GM04503 (cell line): ENCODE results near the gene HHIPL1.
"Not testable (repeated sequence)": the region's sequence is repeated elsewhere in the genome, so short reads cannot be mapped to it uniquely, and the experiment has no call there.

Source experiments
- DNase-seq: peaks from one replicate; pipeline ENCODE4 v3.0.0-alpha.2; 2012; ENCODE audit warnings: low read depth

HHIPL1 gene

DNA sequence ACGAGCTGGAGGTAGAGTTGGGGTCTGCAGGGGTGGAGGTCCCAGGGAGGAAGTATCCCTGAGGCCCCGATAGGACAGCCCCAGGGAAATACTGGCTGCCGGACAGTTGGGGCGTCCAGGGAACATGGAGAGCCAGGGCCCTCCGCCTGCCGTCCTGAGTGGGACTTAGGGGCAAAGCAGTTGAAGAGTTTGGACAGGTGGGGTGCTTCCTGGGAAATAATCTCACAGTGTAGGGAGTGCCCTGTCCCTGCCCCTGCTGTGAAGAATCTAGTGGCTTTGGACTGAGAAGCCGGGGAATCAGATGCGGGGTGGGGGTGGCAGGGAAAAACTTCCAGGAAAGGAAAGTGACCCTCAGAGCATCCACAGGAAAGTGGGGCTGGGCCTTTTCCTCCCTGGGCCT is 9.8 kb upstream of the HHIPL1 start:
- DNase-seq: no peak

DNA sequence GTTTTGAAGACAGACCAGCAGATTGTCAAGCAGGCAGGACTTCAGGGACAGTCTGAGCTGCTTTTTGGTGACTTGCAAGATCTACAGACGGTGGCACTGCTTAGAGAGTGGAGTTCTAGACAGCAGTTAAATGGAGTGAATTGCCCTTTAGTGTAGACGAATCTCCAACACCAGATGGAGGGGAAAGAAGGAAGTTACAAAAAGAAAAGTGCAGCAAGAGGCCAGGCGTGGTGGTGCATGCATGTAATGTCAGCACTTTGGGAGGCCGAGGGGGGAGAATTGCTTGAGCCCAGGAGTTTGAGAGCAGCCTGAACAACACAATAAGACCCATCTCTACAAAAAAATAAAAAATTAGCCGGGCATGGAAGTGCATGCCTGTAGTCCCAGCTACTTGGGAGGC is 8.4 kb upstream of the HHIPL1 start:
- DNase-seq: no peak

DNA sequence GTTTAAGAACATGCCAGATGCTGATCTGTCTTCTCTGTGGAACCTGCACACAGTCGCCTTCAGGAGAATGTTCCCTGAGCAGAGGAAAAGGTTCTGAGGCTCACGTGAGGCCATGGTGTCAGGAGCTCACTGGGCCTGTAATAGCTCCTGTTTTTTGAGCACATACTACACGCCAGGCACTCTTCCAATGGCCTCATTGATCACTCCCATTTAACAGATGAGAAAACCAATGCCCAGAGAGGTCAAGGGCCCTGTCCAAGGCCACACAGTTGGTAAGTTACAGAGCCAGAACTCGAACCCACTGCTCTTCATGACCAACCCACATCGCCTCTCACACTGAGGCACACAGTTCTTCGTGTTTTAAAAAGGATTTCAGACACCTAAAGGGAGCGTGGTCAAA is 7.3 kb upstream of the HHIPL1 start:
- DNase-seq: no peak

DNA sequence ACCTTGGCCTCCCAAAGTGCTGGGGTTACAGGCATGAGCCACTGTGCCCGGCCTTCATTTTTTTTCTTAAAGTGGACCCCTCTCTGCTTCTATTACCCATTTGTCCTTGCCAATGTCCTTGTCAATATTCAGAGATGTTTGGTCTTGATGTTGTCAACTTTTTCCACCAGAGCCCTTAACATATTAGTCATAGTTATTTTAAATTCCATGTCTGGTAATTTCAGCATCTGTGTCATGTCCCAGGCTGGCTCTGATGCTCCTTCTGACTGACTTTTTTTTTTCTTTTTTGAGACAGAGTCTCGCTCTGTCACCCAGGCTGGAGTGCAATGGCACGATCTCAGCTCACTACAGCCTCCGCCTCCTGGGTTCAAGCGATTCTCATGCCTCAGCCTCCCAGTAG is 2.2 kb upstream of the HHIPL1 start:
- DNase-seq: not testable (repeated sequence)

DNA sequence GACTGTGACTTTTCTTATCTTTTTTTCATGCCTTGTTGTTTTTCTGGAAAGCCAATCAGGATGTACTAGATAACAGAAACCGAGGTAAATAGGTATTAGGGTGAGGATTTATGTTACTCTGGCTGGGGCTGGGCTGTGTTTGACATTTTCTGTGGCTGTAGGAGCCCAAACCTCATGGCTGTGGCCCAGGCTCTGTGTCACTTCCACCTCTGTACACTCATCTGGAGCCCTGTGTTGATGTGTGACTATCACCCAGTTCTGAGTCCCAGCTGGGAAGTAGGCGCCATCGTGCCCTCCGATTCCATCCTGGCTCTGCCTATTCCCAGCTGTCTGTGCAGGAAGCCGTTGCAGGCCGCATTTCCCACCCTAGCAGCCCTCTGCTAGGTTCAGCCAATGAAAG is 1.6 kb upstream of the HHIPL1 start:
- DNase-seq: no peak

DNA sequence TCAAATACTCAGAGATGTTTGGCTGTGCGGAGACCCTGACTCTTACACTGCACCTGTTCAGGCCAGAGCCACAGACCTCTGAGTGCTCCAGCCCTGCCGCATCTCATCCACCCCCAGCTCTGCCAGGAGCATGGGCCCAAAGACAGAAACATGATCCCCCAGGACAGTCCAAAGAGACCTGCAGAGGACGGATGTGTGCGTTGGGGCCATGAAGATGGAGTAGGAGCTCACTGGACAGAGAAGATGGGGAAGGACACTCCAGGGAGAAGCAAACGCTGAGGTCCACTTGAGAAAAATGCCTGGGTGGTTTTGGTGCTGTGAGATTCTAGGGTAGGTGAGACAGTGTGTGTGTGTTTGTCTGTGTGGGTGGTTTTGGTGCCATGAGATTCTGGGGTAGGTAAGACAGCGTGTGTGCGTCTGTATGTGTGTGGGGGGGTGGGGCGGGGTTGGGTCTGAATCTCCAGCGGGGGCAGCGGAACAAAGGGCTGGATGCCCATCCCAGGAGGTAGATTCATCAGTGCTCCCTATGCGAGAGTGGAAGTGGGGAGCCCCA is 818 bp upstream of the HHIPL1 start:
- DNase-seq: no peak

DNA sequence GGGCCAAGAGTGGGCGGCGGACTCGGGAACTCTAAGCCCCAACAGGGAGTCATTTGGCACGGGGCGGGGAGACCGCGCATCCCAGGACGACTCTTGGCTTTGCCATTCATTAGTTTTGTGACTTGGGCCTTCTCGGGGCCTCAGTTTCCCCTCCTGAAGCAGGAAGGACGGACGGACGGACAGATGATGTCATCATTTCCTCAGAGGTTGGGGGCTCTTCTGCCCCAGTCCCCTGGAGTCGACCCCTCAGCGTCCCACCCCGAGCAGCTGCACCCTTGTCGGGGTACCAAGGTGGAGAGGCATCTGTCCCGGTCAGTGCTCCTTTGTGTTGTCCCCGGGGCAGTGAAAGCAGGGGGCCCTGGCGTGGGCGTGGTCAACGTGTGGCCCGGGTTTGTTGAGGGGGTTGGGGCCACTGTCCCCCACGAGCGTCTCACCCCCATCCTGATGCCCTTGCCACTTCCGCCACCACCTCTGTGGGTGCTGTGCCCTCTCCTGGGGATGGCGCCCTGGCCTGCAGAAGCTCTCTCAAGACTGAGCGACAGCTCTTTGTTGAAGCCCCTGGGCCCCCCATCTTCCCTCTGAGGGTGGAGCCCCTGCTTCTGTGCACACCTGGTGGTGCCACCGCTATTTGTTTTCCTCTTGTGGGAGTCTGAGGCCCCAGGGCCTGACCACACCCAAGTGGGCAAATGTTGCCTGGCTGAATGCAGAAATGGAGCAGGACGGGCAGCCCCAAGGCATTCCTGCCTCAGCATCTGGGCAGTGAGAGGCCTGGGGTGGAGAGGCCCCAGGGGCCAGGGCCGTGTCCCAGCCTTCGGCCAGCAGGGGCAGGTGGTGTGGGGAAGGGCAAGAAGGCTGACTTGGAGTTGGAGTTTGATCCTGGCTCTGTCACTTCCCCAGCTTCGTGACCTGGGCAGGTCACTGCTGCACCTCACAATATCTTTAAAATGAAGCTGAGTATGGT is 896 bp downstream of the HHIPL1 start:
- DNase-seq: no peak

DNA sequence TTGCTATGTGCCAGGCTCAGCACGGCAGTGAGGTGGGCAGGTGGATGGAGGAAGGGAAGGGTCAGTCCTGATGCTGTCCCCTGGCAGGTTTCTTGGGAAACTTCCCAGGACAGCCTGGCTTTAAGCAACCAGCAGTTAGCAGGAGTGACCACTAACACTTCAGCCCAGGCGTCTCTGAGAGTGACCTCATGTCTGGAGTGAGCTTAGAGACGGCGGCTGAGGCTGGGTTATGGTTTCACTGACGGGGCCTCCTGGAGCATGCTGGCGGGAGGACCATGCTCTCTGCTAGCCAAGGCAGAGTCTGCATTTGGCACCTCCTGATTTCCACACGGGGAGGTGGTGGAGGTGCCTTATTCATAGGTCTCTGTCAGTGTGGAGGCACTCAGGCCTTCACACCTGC is 2.5 kb downstream of the HHIPL1 start:
- no peak for DNase-seq

DNA sequence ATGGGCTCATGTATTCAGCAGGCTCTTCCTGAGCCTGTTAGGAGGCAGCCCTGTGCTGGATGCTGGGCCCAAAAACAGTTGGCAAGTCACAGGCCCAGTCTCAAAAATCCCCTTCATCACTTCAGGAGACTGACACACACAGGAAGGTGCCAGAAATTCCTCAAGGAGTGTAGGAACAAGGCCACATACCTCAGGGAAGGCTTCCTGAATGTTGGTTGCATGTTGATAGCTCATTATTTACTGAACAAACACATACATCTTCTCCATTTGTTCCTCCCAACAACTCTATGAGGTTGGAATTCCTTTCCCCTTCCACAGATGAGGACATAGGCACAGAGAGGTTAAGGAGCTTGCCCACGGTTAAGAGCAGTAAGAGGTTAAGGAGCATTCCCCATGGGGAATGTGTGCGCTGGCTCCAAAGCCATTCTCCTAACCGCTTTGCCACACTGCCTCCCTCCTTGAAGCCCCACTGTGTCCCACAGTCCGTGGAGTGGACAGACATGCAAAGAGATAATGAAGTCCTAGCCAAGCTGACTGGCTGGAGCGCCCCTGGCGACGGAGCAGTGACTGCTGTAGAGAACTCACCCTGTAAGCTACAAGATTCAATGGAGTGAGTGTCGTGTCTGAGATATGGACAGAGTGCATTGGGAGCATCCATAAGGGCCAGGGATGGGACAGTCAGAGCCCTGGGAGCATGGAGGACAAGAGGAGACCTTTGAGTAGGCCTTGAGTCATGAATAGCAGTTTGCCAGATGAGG is 3.3 kb downstream of the HHIPL1 start:
- no peak for DNase-seq

DNA sequence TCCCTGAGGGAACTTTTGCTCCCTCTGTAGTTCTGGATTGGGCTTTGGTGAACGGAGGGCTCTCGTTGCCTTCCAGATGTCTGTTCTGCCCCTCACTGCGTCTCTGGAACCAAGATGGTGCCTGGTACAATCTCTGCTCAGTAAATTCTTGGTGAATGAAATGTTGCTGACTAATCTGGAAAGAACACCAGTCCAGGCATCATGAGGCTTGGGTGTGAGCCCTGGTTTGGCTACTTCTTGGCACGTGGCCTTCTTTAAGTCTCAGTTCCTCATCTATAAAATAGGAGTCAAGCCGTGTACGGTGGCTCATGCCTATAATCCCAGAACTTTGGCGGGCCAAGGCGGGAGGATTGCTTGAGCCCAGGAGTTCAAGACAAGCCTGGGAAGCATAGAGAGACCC is 4.3 kb downstream of the HHIPL1 start:
- no peak for DNase-seq

DNA sequence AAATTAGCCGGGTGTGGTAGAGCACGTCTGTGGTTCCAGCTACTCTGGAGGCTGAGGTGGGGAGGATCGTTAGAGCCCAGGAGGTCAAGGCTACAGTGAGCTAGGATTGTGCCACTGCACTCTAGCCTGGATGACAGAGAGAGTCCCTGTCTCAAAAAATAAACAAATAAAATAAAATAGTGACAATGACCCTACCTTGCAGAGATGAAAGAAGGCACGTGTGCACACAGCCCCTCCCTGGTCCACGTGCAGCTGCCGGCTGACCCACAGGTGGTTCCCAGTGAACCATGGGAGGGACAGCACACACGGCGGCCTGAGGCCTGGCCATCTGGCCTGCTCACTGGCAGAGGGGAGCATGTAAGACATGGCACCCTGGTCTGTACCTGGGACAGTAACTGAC is 4.7 kb downstream of the HHIPL1 start:
- no peak for DNase-seq

DNA sequence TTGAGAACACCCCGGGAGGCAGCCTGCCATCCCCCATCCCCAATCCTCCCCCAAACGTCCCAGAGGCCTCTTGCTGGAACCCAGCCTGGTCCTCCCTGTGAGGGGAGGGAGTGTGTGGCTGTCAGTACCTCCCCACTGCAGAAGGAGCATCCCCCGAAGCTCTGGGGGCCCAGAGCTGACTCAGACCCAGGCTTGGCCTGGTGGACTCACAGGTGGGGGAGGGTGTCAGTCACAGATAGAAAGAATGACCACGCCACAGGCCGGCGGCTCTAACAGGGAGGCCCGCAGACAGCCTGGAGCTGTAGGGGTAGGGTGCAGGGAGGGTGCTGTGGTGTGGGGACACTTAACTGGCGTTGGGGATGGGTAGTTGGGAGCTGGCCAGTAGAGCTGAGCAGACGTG is 5.3 kb downstream of the HHIPL1 start:
- no peak for DNase-seq

DNA sequence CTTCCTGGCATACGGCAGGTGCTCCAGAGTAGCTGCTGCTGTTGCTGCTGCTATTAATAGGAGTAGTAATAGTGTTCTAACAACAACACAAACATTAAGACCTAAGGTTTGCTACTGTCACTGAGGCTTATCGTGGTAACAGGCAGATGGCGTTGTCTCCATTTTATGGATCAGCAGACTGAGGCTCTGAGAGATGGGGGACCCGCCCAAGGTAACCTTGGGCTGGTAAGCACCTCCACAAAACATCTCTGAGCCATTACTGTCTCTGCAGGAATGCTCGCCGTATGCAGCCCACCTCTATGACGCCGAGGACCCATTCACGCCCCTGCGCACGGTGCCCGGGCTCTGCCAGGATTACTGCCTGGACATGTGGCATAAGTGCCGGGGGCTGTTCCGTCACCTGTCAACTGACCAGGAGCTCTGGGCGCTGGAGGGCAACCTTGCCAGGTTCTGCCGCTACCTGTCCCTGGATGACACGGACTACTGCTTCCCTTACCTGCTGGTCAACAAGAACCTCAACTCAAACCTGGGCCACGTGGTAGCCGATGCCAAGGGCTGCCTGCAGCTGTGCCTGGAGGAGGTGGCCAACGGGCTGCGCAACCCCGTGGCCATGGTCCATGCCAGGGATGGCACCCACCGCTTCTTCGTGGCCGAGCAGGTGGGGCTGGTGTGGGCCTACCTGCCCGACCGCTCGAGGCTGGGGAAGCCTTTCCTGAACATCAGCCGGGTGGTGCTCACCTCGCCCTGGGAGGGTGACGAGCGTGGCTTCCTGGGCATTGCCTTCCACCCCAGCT is 7.2 kb downstream of the HHIPL1 start:
- DNase-seq: no peak

DNA sequence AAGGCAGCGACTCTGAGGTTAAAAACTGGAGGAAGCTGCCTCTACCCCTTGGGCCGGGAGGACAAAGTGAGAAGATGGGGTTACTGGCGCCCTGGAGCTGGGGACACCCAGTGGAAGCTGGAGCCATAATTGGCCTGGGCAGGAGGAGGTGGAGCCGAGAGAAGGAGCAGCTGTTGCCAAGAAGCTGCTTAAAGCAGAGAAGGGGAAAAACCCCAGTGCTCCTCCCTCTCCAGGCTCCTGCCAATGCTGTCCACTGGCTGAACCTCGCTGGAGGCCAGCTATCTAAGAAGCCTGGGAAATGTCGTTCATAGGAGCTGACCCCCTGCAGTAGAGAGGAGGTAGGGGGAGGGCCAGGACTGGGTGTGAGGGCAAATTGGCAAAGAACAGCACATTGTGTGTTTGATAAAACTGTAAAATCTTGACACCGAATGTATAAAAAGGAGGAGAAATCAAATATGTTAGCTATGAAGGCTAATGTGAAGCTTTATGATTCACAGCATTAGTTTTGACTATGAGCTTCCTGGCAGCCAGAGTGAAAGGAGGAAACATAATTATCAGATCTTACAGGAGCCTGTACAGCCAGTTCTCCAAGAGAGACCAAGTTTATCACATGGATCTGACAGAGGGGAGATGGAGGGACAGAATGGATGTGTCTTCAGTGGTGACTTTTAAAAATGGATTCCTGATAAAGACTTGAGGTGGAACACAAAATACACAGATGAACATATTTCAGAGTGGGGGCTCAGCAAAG is 9.5 kb downstream of the HHIPL1 start:
- DNase-seq: peak; percentile 46

DNA sequence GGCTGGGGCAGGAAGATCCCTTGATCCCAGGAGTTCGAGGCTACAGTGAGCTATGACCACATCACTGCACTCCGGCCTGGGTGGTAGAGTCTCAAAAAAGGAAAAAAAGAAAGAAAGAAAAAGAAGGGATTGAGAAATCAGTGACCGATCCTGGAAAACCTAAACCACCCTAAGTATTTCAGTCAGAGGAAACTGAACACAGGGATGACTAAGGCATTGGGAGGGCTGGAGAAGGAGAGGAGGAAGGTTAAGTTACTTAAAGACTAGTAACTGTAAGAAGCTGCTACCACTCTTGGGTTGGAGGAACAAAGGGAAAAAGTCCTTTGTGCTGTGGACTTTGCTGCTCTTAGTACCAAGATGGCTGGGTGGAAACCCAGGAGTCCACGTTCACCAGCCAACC is 10.6 kb downstream of the HHIPL1 start:
- no peak for DNase-seq

DNA sequence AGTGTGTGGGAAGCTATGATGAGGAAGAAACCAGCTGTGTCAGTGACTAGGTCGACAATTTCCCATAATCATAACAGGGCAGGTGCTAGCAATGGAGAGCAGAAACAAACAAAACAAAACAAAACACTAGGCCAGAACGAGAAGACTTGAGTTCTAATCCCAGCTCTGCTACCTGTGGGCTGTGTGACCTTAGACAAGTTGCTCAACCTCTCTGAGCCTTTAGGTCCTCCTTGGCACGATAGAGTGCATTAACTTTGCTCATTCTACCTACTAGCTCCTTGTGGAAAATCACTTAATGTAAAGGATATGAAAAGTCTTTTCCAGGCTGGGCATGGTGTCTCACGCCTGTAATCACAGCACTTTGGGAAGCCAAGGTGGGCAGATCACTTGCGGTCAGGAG is 11.2 kb downstream of the HHIPL1 start:
- DNase-seq: no peak

DNA sequence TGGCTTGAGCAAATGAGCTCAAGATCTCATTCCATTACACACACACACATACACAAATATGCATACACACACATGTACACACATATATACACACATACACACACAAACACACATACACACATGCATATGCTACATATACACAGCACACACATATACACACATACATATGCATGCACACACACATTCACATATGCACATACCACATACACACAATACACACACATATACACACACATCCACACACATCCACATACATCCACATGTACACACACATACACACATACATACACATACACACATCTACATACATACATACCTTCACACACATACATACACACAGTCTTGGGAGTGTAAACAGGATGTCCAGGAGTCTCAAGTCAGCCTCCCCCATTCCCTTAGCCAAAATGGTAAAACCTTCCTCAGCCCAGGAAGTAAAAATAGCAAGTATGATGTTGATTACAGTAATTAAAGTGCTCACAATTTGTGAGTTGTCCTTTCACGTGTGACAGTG is 12.8 kb downstream of the HHIPL1 start:
- no peak for DNase-seq

DNA sequence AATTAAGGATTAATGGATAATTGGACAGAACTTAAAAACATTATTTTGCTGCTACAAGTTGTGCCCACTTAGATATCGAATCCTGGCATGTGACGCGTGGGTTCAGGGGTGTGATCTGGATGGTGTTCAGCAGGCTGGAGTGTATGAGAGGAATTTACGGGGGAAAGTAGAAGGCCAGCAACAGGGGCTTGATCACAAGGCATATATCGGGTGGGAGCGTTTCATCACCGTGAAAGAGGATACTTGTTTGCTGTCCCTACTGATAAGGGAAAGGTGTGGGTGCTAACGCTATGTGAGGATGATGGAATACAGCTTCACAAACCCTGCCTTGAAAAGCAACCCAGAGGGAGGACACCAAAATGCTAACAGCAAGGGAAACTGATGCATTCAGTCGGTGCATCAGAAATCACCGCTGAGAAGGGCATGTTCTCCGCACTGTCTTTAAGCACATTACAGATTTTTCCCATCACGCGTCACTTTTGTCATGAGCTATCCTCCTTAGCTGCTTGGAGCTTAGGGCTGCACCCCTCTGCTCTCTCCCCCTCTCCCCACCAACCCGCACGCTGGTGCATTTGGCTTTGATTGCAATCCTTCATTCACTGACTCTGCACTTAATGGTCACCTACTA is 13.4 kb downstream of the HHIPL1 start:
- DNase-seq: no peak

DNA sequence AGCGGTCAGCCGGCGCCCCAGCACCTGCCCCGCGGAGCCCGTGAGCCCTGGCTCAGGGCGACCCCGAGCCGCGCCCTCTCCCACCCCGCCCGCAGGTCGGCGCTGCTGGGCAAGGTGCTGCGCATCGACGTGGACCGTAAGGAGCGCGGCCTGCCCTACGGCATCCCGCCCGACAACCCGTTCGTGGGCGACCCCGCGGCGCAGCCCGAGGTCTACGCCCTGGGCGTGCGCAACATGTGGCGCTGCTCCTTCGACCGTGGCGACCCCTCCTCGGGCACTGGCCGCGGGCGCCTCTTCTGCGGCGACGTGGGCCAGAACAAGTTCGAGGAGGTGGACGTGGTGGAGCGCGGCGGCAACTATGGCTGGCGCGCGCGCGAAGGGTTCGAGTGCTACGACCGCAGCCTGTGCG is 14.4 kb downstream of the HHIPL1 start:
- DNase-seq: no peak

DNA sequence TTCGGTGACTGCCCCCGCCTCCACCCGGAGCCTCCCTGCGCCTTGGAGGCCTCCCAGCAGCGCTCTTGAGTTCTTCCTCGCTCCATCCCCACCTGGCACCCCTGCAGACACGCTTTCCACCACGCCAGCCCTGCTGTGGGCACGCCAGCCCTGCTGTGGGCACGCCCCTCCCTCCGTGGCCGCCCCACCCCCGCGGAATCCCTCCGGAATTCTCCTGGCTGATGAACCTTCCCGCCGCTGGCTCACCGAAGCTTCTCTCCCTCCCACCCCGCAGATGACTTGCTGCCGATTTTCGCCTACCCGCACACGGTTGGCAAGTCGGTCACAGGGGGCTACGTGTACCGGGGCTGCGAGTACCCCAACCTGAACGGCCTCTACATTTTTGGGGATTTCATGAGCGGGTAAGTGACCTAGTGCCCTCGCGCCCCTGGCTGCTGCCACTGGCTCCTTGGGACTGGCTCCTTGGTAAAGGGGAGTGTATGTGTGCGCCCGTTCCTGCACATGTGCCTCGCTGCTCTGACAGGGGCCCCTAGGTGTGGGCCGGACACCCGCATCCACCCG is 15.2 kb downstream of the HHIPL1 start:
- DNase-seq: no peak
